Neutrophil (primary cell): Measurements from ENCODE around the gene RPL38.

Experiments used
- H3K27ac ChIP-seq: fragments of 200-600 bp; sonication (generic); 2 replicates; pipeline ENCODE4 v1.5.1; 2016; ENCODE audit warnings: mild to moderate bottlenecking, moderate library complexity
- H3K27me3 ChIP-seq: fragments of 200-600 bp; sonication (generic); 2 replicates; pipeline ENCODE4 v1.6.0; 2016; ENCODE audit warnings: mild to moderate bottlenecking
- H3K36me3 ChIP-seq: fragments of 200-600 bp; sonication (generic); 2 replicates; pipeline ENCODE4 v1.5.1; 2017
- H3K4me1 ChIP-seq, 2 experiments: fragments of 200-600 bp in 1 of 2; sonication (generic) in 1 of 2; 1 replicate in 1 of 2; 2 replicates in 1 of 2; pipeline versions ENCODE4 v1.5.1 to v1.6.1; 2013 to 2016; ENCODE audit warnings: low read depth in 1 of 2, low read length in 1 of 2, mild to moderate bottlenecking in 1 of 2, moderate library complexity in 1 of 2; ENCODE audit not compliant: control insufficient read depth in 1 of 2, insufficient read depth in 1 of 2
- H3K4me3 ChIP-seq, 2 experiments: fragments of 200-600 bp in 1 of 2; sonication (generic) in 1 of 2; 1 replicate in 1 of 2; 2 replicates in 1 of 2; pipeline ENCODE4 v1.5.1; 2013 to 2016; ENCODE audit warnings: low read depth in 1 of 2, low read length in 1 of 2, mild to moderate bottlenecking in 1 of 2, moderate library complexity in 1 of 2
- H3K9me3 ChIP-seq: fragments of 200-600 bp; sonication (generic); 2 replicates; pipeline ENCODE4 v1.5.1; 2016
- CTCF ChIP-seq: fragments of 200-600 bp; sonication (generic); IDR thresholded peaks from 2 replicates; pipeline ENCODE4 v1.5.1; 2016; ENCODE audit warnings: antibody characterized with exemption

Gene RPL38

DNA sequence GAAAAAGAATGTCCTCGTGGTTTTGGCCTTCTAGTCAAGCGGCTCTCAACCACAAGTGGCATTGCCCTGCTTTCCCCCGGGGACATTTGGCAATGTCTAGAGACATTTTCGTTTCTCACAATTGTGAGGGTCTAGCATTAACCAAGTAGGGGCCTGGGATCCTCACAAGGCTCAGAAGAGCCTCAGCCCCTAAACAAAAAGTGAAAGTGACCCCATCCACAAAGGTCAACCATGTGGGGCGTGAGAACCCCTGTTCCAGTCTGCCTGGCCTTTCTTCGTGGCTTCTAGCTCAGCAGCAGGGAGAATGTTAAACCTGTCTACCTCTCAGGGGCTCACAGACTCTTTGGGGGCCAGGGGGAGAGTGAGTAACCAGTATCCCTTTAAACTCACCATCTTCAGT is 4.8 kb upstream of the RPL38 start:
- no peak for TF ChIP-seq CTCF
- Histone ChIP-seq H3K4me1 (peaks cover 4 to 12% of the 10 kb centered on the region in 2 experiments), H3K4me3 (no peak overlapping the region), H3K27me3 (peaks cover 53% of the 10 kb centered on the region), H3K27ac (no peak overlapping the region), H3K9me3 (no peaks in the 10 kb centered on the region), H3K36me3 (no peaks in the 10 kb centered on the region)

DNA sequence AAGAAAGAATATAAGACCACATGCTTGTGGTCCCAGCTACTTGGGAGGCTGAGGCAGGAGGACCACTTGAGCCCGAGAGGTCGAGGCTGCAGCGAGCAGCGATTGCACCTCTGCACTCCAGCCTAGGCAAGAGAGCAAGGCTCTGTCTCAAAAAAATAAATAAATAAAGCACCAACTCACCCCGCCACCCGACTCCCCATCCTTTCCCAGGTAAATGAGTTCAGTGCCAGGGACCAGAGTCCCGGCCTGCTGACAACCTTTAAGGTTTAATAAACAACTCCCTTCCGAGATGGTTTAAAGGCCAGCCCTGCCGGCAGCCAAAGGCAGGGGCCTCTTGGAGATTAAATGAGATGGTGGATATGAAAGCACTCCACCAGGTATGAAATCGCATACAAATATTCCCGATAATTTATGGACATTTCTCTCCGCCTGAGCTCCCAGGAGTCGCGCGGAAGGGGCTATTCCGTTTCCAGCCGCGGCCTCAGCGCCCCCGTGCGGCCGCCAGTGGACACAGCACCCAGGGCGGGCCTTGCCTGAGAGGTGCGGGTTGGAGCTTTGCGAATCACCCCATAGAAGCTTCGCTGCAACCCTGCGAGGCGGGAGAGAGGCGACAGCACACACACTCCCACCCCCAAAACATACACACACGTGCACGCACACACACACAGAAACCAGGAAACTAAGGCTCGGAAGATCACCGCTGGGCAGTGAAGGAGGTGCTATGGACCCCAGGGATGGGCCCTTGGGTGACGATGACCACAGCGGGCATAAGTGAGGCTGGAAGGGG is 4.0 kb upstream of the RPL38 start:
- no peaks in the 10 kb centered on the region for H3K9me3 ChIP-seq
- H3K4me1 ChIP-seq, result peaks cover 12 to 20% of the 10 kb centered on the region in 2 experiments
- no peak overlapping the region for H3K27ac ChIP-seq
- TF ChIP-seq CTCF, result peak; percentile 96
- H3K36me3 ChIP-seq, result no peaks in the 10 kb centered on the region
- H3K4me3 ChIP-seq, result peak overlapping the region in 1 of 2 experiments; percentile 19
- H3K27me3 ChIP-seq, result peaks cover 49% of the 10 kb centered on the region

- Histone ChIP-seq H3K4me1 (peaks cover 18 to 24% of the 10 kb centered on the region in 2 experiments), H3K36me3 (peaks cover 6% of the 10 kb centered on the region), H3K4me3 (no peak overlapping the region), H3K27ac (no peak overlapping the region), H3K27me3 (peaks cover 46% of the 10 kb centered on the region), H3K9me3 (no peaks in the 10 kb centered on the region)
- TF ChIP-seq CTCF, result no peak
Measured at GRCh38 chr17:74200112-74200511, 3.4 kb upstream of the RPL38 start.

GRCh38 chr17:74201250-74201649 is 2.2 kb upstream of the RPL38 start:
- Histone ChIP-seq H3K9me3 (no peaks in the 10 kb centered on the region), H3K27me3 (peaks cover 46% of the 10 kb centered on the region), H3K27ac (no peak overlapping the region), H3K4me1 (peaks cover 21 to 24% of the 10 kb centered on the region in 2 experiments), H3K36me3 (peaks cover 17% of the 10 kb centered on the region), H3K4me3 (no peak overlapping the region)
- TF ChIP-seq CTCF, result no peak

DNA sequence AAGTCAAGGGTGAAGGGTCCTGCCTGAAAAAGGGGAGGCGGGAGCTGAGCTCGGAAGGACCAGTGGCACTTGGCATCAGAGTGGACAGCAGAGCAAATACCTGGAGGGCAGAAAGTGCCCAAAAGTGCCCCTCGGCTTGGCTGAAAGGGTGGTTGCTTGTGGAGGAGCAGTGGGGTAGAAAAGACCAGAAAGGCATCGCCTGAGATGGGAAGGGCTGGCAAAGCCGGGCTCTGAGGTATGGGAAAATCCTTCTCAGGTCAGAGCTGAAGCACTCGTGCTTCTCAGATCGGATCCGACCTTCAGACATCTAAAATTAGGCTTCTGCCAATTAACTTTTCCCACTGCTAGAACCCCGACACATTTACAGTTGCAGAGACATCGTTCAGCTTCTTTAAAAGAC is 1.5 kb upstream of the RPL38 start:
- Histone ChIP-seq H3K36me3 (peaks cover 21% of the 10 kb centered on the region), H3K27me3 (peaks cover 46% of the 10 kb centered on the region), H3K9me3 (no peaks in the 10 kb centered on the region)

More for the DNA sequence above, 1.5 kb upstream of the RPL38 start:
- Histone ChIP-seq H3K4me3 (no peak overlapping the region), H3K27ac (no peak overlapping the region), H3K4me1 (peaks cover 21 to 24% of the 10 kb centered on the region in 2 experiments)
- TF ChIP-seq CTCF, result no peak
